H1 (cell line): ENCODE data around the gene MLLT11. TPM values are rescaled to one million over a fixed set of nuclear protein-coding genes. Genes with fewer than 3 reads are reported as not detected.

Experiments
- CTCF ChIA-PET: fragments of 300-600 bp; sonication (Branson Sonifier 250); formaldehyde crosslinking; loops from one replicate; lab custom pipeline; 2021; ENCODE audit not compliant: partially characterized antibody; lab: Charles Lee
- POLR2A ChIA-PET: fragments of 300-600 bp; sonication (Branson Sonifier 250); formaldehyde crosslinking; loops from one replicate; lab custom pipeline; 2021; ENCODE audit warnings: inconsistent platforms; ENCODE audit not compliant: partially characterized antibody; lab: Charles Lee
- DNase-seq, 2 experiments: peaks; one replicate each; pipeline versions ENCODE4 v3.0.0 to v3.0.0-alpha.2; 2010 to 2022; ENCODE audit warnings: low spot score in 2 of 2, low read depth in 1 of 2, mixed read lengths in 1 of 2
- FAIRE-seq: peaks from 2 replicates; lab custom pipeline; 2011; peaks lifted over from hg19 to GRCh38; lab: Jason Lieb, UNC
- H2AFZ ChIP-seq: 2 replicates; pipeline ENCODE4 v1.8.1; 2012; ENCODE audit warnings: low read length, inconsistent platforms
- H2AK5ac ChIP-seq: 2 replicates; pipeline ENCODE4 v1.6.1; 2013; ENCODE audit warnings: low read depth, low read length
- H2BK120ac ChIP-seq: replicated peaks from 2 replicates; pipeline ENCODE3; 2013; ENCODE audit warnings: low read depth, low read length, inconsistent platforms
- H2BK12ac ChIP-seq: 2 replicates; pipeline ENCODE4 v1.6.1; 2013; ENCODE audit warnings: low read depth, low read length
- H2BK15ac ChIP-seq: 2 replicates; pipeline ENCODE4 v1.6.1; 2013; ENCODE audit warnings: low read length
- H2BK20ac ChIP-seq: 2 replicates; pipeline ENCODE4 v1.6.1; 2013; ENCODE audit warnings: low read length
- H2BK5ac ChIP-seq: 2 replicates; pipeline ENCODE4 v1.6.1; 2013; ENCODE audit warnings: low read depth, low read length
- H3K14ac ChIP-seq: 2 replicates; pipeline ENCODE4 v1.6.1; 2013; ENCODE audit warnings: inconsistent platforms; ENCODE audit not compliant: insufficient read length
- H3K18ac ChIP-seq: 2 replicates; pipeline ENCODE4 v1.6.1; 2013; ENCODE audit warnings: low read length; ENCODE audit errors: extremely low read depth
- H3K23ac ChIP-seq: 2 replicates; pipeline ENCODE4 v1.6.1; 2013; ENCODE audit warnings: inconsistent platforms; ENCODE audit not compliant: insufficient read length
- H3K23me2 ChIP-seq: 2 replicates; pipeline ENCODE4 v1.6.1; 2013; ENCODE audit warnings: low read depth, low read length
- H3K27ac ChIP-seq: 2 replicates; pipeline ENCODE4 v1.6.1; 2011; ENCODE audit warnings: low read depth, low read length, inconsistent platforms
- H3K27me3 ChIP-seq, 4 experiments: replicated peaks in 1 of 4; 1 replicate in 1 of 4; 2 replicates in 3 of 4; pipeline versions ENCODE4 v1.6.1 to v1.8.1; 2011 to 2013; ENCODE audit warnings: low read length in 3 of 4, mild to moderate bottlenecking in 3 of 4, inconsistent platforms in 2 of 4, mixed read lengths in 2 of 4, moderate library complexity in 1 of 4; ENCODE audit not compliant: control insufficient read depth in 3 of 4, insufficient read depth in 3 of 4; ENCODE audit errors: extremely low read depth in 1 of 4
- H3K36me3 ChIP-seq, 4 experiments: 2 replicates each; pipeline versions ENCODE4 v1.6.1 to v1.8.1; 2011 to 2013; ENCODE audit warnings: mild to moderate bottlenecking in 4 of 4, low read length in 3 of 4, moderate library complexity in 2 of 4, control low read depth in 1 of 4, inconsistent platforms in 1 of 4; ENCODE audit not compliant: insufficient read depth in 4 of 4, control insufficient read depth in 2 of 4
- H3K4ac ChIP-seq: replicated peaks from 2 replicates; pipeline ENCODE3; 2013; ENCODE audit warnings: low read length, low read depth, mixed read lengths, inconsistent platforms; ENCODE audit not compliant: insufficient read length
- H3K4me1 ChIP-seq, 4 experiments: replicated peaks in 1 of 4; 1 replicate in 1 of 4; 2 replicates in 3 of 4; pipeline versions ENCODE4 v1.6.1 to v1.8.1; 2011 to 2013; ENCODE audit warnings: low read length in 3 of 4, inconsistent platforms in 2 of 4, mixed read lengths in 1 of 4; ENCODE audit not compliant: insufficient read depth in 4 of 4, control insufficient read depth in 3 of 4
- H3K4me2 ChIP-seq, 2 experiments: 2 replicates each; pipeline versions ENCODE4 v1.6.1 to v1.8.1; 2011 to 2013; ENCODE audit warnings: low read depth in 2 of 2, low read length in 2 of 2, control low read depth in 1 of 2, inconsistent platforms in 1 of 2, mild to moderate bottlenecking in 1 of 2; ENCODE audit not compliant: insufficient read depth in 1 of 2
- H3K4me3 ChIP-seq, 4 experiments: fragments of 200-600, 300-600 bp in 1 of 4; sonication (generic), shearing (Covaris generic), sonication (Bioruptor Twin) in 1 of 4; 2 replicates each; pipeline versions ENCODE4 v1.5.1 to v1.8.1; 2011 to 2016; ENCODE audit warnings: low read length in 4 of 4, low read depth in 3 of 4, control low read depth in 2 of 4, inconsistent platforms in 2 of 4, mild to moderate bottlenecking in 2 of 4, mixed read lengths in 1 of 4, moderate library complexity in 1 of 4; ENCODE audit not compliant: insufficient read depth in 2 of 4; ENCODE audit errors: extremely low read depth in 1 of 4
- H3K56ac ChIP-seq: replicated peaks from 2 replicates; pipeline ENCODE3; 2013; ENCODE audit warnings: low read depth, mild to moderate bottlenecking, mixed read lengths, low read length, inconsistent platforms; ENCODE audit not compliant: insufficient read length
- H3K79me1 ChIP-seq: 2 replicates; pipeline ENCODE4 v1.6.1; 2013; ENCODE audit warnings: low read depth, low read length, control low read depth
- H3K79me2 ChIP-seq, 2 experiments: 2 replicates each; pipeline versions ENCODE4 v1.6.1 to v1.8.1; 2012 to 2013; ENCODE audit warnings: low read length in 2 of 2, mild to moderate bottlenecking in 2 of 2, inconsistent platforms in 1 of 2; ENCODE audit not compliant: insufficient read depth in 2 of 2, control insufficient read depth in 1 of 2
- H3K9ac ChIP-seq, 4 experiments: replicated peaks in 1 of 4; 1 replicate in 1 of 4; 2 replicates in 3 of 4; pipeline versions ENCODE4 v1.6.1 to v1.8.1; 2011 to 2013; ENCODE audit warnings: low read depth in 3 of 4, low read length in 3 of 4, control low read depth in 2 of 4, mild to moderate bottlenecking in 2 of 4, moderate library complexity in 2 of 4, inconsistent platforms in 1 of 4; ENCODE audit errors: extremely low read depth in 1 of 4
- H3K9me3 ChIP-seq, 2 experiments: 2 replicates each; pipeline versions ENCODE4 v1.6.1 to v1.8.1; 2012 to 2013; ENCODE audit warnings: mild to moderate bottlenecking in 2 of 2, moderate library complexity in 2 of 2, control low read depth in 1 of 2, inconsistent platforms in 1 of 2, low read depth in 1 of 2, low read length in 1 of 2, mixed read lengths in 1 of 2; ENCODE audit not compliant: insufficient read depth in 2 of 2
- H4K20me1 ChIP-seq, 2 experiments: replicated peaks in 1 of 2; 2 replicates each; pipeline versions ENCODE3 to v1.8.1; 2011 to 2013; ENCODE audit warnings: inconsistent platforms in 2 of 2, low read length in 2 of 2, mild to moderate bottlenecking in 1 of 2; ENCODE audit not compliant: insufficient read depth in 2 of 2, control insufficient read depth in 1 of 2
- H4K5ac ChIP-seq: 2 replicates; pipeline ENCODE4 v1.6.1; 2013; ENCODE audit warnings: low read length, low read depth, mixed read lengths, inconsistent platforms; ENCODE audit not compliant: insufficient read length
- H4K8ac ChIP-seq: 2 replicates; pipeline ENCODE4 v1.8.0; 2013; ENCODE audit warnings: mild to moderate bottlenecking, moderate library complexity, low read length, inconsistent platforms; ENCODE audit not compliant: insufficient read depth; ENCODE audit errors: extremely low read depth
- H4K91ac ChIP-seq: replicated peaks from 2 replicates; pipeline ENCODE3; 2013; ENCODE audit warnings: low read length, mixed read lengths, inconsistent platforms; ENCODE audit not compliant: insufficient read length
- RAD21 ChIP-seq, 2 experiments: IDR thresholded peaks in 1 of 2; conservative IDR thresholded peaks in 1 of 2; 2 replicates each; pipeline ENCODE4 v1.6.1; 2011; ENCODE audit warnings: low read depth in 2 of 2, low read length in 2 of 2, improper control_type of control experiment in 1 of 2, inconsistent platforms in 1 of 2, mild to moderate bottlenecking in 1 of 2, moderate library complexity in 1 of 2
- WGBS, 2 experiments: shearing (Covaris generic) in 1 of 2; methylation state at CpG; one replicate each; pipeline versions ENCODE4 v1.1.6 to v1.1.7; 2013 to 2015; ENCODE audit warnings: low lambda C conversion rate in 2 of 2, mixed read lengths in 2 of 2, inconsistent platforms in 1 of 2, low coverage in 1 of 2, missing lambda C conversion rate in 1 of 2; ENCODE audit not compliant: insufficient replicate concordance in 2 of 2, insufficient coverage in 1 of 2, insufficient read length in 1 of 2; ENCODE audit errors: extremely low coverage in 1 of 2, missing lambda C conversion rate in 1 of 2; 5-methylcytosine and 5-hydroxymethylcytosine counted together
- polyA plus RNA-seq, 7 experiments: library from polyadenylated mRNA; depleted of rRNA in 3 of 7; stranded (reverse) in 5 of 7; unstranded in 2 of 7; fragments of >200 nt in 5 of 7; fragments of 200-250 nt in 2 of 7; gene quantifications; 1 replicate in 5 of 7; 2 replicates in 1 of 7; 4 replicates in 1 of 7; pipeline versions ENCODE4 v1.2.1 to v1.2.3, GENCODE V29; 2011 to 2013; ENCODE audit warnings: missing spikeins in 2 of 7, mixed read lengths in 2 of 7
- total RNA-seq: library from RNA; stranded (reverse); fragmentation: NEBNext Ultra II Directional; extraction: Animal tissue kit (Norgen Biotek cat#: 25700); gene quantifications from 2 replicates; pipeline ENCODE4 v1.2.1, GENCODE V29; 2021
- TF ChIP-seq, protein P1 (sequence below), 3 experiments: IDR thresholded peaks; 1 replicate in 2 of 3; 2 replicates in 1 of 3; pipeline versions ENCODE4 v1.5.1 to v1.6.1; 2011; ENCODE audit warnings: low read length in 3 of 3, mild to moderate bottlenecking in 3 of 3, inconsistent platforms in 2 of 3, low read depth in 1 of 3, moderate library complexity in 1 of 3; ENCODE audit not compliant: insufficient read depth in 1 of 3; ENCODE audit errors: control extremely low read depth in 1 of 3

Gene MLLT11
- total and polyA plus RNA-seq, 2 of the 8 experiments (the other 6 are each of a cell fraction or from before 2014, with no cell fraction given) = 13.7 to 18.1 TPM

DNA sequence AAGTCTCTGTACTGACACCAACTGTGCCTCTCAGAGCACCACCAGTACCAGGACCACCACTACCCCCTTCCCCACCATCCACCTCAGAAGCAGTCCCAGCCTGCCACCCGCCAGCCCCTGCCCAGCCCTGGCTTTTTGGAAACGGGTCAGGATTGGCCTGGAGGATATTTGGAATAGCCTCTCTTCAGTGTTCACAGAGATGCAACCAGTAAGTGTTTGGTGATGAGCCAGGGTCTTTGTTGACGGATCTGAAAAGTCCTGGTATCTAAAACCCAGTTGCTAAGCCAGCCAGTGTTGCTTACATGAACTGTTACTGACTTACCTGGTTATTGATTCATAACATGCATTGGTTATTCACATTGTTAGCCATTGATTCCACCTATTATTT, 11.6 kb upstream of the MLLT11 start:
- no peak overlapping the region for H2AFZ ChIP-seq

More for the DNA sequence above, 11.6 kb upstream of the MLLT11 start:
- peak in 1 of 2 experiments; percentile 54; a peak in 1 of 4 replicates for TF ChIP-seq RAD21 (IDR thresholded peaks at IDR 0.05 in 1 of 2, conservative IDR thresholded peaks at IDR 0.05 in 1 of 2; ENCODE audit: low read depth in 2 of 2, low read length in 2 of 2)
- TF ChIP-seq, protein P1, sequence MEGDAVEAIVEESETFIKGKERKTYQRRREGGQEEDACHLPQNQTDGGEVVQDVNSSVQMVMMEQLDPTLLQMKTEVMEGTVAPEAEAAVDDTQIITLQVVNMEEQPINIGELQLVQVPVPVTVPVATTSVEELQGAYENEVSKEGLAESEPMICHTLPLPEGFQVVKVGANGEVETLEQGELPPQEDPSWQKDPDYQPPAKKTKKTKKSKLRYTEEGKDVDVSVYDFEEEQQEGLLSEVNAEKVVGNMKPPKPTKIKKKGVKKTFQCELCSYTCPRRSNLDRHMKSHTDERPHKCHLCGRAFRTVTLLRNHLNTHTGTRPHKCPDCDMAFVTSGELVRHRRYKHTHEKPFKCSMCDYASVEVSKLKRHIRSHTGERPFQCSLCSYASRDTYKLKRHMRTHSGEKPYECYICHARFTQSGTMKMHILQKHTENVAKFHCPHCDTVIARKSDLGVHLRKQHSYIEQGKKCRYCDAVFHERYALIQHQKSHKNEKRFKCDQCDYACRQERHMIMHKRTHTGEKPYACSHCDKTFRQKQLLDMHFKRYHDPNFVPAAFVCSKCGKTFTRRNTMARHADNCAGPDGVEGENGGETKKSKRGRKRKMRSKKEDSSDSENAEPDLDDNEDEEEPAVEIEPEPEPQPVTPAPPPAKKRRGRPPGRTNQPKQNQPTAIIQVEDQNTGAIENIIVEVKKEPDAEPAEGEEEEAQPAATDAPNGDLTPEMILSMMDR (IDR thresholded peaks at IDR 0.05; ENCODE audit: control extremely low read depth in 1 of 3, insufficient read depth in 1 of 3, low read depth in 1 of 3, low read length in 3 of 3) = no peak
- DNase-seq = no peak
- no peaks in the 10 kb centered on the region for H3K9me3 ChIP-seq
- peak overlapping the region in 2 of 4 experiments; percentile 76 to 81; a peak in 2 of 7 replicates for H3K9ac ChIP-seq
- H4K20me1 ChIP-seq = peaks cover 0 to 3% of the 10 kb centered on the region in 2 experiments
- no peak overlapping the region for H2BK20ac ChIP-seq
- no peak overlapping the region for H2BK120ac ChIP-seq
- H3K4me3 ChIP-seq = peak overlapping the region; percentile 70 to 96 (median 84)
- H2BK15ac ChIP-seq = no peak overlapping the region
- no peak overlapping the region for H2AK5ac ChIP-seq
- WGBS, 2 experiments = 29% methylated on average over 3 of the region's 3 CpGs; no CpG with 5 or more reads in 1 of the 2 experiments
- no peaks in the 10 kb centered on the region for H3K27me3 ChIP-seq
- peaks cover 0 to 7% (median 3%) of the 10 kb centered on the region in 4 experiments; a peak in 4 of 7 replicates for H3K4me1 ChIP-seq
- H3K79me2 ChIP-seq = no peaks in the 10 kb centered on the region
- H3K27ac ChIP-seq = no peak overlapping the region
- ChIA-PET POLR2A (interaction anchor here (0.7 to 7.7 kb wide), 15 partner anchors 11 to 232 kb away, joined by 3 to 107 read pairs (median 6); partner anchors contain the start of genes ANXA9, BNIPL, CDC42SE1 and GABPB2), CTCF (interaction anchor here (0.6 to 9.6 kb wide), 13 partner anchors 9 to 114 kb away, joined by 3 to 95 read pairs (median 5); partner anchors contain the start of genes CDC42SE1, MINDY1 and MLLT11)
- peaks cover 2 to 33% (median 15%) of the 10 kb centered on the region in 4 experiments; a peak in 7 of 8 replicates for H3K36me3 ChIP-seq
- no peak overlapping the region for H3K23ac ChIP-seq
- H3K79me1 ChIP-seq = no peaks in the 10 kb centered on the region
- no peak overlapping the region for H3K18ac ChIP-seq
- H3K23me2 ChIP-seq = peaks cover 8% of the 10 kb centered on the region; the same call in 1 of the 2 replicates
- no peak for FAIRE-seq
- no peak overlapping the region for H2BK12ac ChIP-seq
- no peak overlapping the region for H2BK5ac ChIP-seq
- no peak overlapping the region for H3K14ac ChIP-seq
- no peak overlapping the region for H4K5ac ChIP-seq
- peak overlapping the region; percentile 47 for H4K8ac ChIP-seq
- no peak overlapping the region for H3K4ac ChIP-seq
- no peak overlapping the region for H4K91ac ChIP-seq
- H3K4me2 ChIP-seq = peak overlapping the region; percentile 92 to 98
- no peak overlapping the region for H3K56ac ChIP-seq
